HG02981 (cell line): ENCODE data around the gene CACHD1.
A peak's percentile ranks its signal among the peaks of the same experiment; 100 is the strongest.

Experiments
- ATAC-seq: cut with Tn5 transposase; IDR thresholded peaks from one replicate; pipeline ENCODE4 v1.9.1; 2021; ENCODE audit warnings: mild to moderate bottlenecking, moderate library complexity; ENCODE audit not compliant: unreplicated experiment

The CACHD1 gene

DNA sequence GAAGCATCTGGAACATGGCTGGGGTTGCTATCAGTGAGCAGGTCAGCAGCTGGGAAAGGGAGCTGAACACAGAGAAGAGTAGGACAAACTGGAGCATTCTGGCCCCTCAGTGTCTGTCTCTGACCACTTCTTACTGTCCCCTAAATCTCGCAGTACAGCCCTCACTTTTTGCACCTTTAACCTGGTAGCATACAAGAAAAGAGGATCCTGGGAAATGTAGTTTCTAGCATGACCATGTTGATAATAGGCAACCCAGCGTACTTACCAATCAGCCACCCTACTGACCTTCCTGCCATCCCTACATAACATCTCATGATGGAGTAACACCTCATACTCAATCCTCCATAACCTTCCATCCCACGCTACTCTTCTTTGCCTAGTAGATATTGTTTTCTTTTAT lies 175.8 kb downstream of the CACHD1 start:
- ATAC-seq, result no peak

DNA sequence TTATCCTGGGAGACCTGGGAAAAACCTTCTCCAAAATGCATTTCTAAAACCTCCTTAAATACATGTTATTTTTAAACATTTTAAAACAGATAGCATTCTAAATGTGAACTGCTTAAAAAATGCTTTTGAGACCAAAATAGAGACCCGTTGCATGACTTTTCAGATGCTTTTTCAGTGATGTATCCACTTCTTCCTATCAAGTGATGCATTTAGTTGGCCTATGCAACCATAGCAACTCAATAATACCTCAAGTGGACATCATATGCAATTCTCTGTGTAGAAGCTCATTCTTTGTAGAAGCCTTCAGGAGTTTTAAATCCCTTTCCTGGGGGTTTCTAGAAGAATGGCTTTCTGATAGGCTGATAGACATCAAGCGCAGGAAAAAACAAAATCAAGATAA lies 180.5 kb downstream of the CACHD1 start:
- ATAC-seq, result no peak

DNA sequence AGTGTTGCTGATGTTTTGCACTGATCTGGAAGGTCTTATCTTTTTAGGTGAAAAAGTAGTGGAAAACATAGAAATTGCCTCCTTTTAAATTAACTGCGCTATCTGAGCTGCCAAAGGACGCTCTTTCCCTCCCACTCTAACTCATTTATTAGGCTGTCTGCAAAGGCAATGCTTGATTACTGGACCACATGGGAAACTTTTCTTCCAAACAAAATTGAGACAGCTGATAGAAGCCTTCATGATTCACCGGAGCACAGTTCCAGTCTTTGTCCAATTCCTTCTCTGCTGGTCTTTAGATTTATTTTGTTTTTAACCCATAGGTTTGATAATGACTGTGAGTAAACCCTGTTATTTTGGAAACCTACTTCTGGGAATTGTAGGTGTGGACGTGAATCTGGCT lies 181.9 kb downstream of the CACHD1 start:
- ATAC-seq, result no peak

DNA sequence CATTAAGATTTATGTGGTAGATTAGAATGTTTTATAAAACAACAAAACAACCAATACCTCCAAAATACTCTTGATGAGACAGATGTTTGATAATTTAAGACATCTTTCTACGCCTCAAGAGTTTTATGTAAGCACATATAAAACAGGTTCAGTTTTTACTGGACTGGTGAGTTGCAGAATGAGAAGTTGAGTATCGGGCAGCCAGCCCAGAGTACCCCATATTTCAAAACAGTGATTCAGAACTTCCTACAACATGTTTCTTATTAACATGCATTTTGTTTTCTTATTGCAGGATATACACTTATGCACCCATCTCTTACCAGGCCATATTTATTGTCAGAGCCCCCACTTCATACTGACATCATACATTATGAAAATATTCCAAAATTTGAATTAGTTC lies 183.5 kb downstream of the CACHD1 start:
- ATAC-seq, result no peak

DNA sequence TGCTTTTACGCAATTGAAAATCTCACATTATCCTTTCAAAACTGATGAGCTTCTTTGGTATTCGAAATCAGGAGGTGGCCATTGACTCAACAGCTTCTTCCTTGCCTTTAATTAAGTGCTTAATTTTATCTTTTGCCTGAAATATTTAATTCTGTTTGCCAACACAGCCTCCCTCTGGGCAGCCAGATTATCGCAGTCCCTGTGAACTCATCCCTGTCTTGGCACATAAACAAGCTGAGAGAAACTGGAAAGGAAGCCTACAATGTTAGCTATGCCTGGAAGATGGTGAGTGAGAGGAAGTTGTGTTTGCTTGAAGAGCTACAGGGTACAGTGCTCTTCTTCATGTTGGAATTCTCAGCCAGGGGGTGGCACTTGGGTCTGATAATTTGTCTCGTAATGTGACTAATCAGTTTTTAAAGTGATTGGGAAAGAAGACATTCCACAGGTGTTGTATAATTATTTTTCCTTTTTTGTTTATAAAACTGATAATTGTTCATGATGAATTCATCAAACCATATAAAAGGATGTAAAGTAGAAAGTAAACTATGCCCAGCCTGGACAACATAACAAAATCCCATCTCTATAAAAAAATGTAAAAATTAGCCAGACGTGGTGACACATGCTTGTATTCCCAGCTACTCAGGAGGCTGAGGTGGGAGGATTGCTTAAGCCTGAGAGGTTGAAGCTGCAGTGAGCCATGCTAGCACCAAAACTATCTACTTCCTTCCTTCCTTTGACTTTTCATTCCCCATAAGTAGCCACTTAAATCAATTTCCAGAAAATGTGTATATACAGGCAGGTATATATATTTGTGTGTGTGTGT lies 184.8 kb downstream of the CACHD1 start:
- no peak for ATAC-seq

DNA sequence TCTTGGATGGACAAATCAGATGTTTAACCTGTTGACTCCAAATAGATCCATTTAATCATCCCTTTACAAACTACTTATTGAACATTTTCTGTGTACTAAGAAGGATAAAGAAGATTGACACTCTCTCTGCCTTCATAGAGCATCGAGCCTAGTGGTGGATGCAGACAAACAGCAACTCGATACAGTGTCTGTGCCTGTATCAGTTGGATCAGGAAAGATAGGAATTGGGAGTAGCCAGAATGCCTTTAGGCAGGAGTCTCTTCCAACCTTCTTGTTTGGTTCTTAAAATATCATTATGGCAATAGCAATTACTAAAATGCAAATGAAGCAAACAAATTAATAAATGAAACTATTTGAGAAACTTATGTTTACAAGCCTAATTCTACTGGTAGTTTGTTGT lies 185.9 kb downstream of the CACHD1 start:
- no peak for ATAC-seq

DNA sequence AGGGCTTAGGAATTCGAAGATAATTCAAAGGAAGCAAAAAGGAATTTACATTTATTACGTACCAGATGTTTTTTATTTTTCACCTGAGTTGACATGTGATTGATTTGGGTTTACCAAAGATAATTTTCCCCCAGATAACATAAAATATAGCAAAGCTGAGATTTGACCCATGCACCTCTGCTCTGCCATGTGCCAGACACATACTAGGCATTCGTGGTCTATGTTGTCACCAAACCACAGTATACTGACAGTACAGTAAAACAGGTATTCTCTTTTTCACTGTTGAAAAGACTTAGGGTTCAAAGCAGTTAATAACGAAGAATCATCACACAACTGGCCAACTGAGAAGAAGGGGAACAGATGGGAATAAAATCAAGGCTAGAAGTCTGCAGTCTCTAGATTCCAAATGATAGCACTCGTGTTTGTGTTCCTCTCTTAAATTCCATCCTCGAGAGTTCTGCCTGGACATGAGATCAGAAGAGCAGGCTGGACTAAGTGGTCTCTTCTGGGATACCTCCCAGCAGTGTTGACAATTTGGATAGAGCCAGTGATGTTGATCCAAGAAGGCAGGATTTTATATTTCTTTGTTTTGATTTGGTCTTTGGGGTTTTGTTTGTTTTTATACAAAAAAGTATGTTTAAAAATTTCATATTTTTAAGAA lies 189.7 kb downstream of the CACHD1 start:
- ATAC-seq, result no peak

DNA sequence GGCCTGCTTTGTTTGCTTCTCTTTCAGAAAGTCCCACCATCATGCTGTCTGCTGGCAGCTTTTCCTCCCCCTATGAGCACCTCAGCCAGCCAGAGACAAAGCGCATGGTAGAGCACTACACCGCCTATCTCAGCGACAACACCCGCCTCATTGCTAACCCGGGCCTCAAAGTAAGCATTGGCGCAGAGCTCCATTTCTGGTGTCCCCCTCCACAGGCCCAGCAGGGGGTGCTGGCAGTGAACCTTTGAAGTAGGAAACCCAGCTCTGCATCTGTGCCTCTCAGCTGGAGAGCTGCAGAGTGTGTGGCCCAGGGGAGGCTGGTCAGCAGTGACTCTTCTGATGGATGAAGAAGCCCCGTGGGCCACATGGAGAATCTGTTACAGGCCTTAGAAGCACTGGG lies 193.7 kb downstream of the CACHD1 start:
- no peak for ATAC-seq

DNA sequence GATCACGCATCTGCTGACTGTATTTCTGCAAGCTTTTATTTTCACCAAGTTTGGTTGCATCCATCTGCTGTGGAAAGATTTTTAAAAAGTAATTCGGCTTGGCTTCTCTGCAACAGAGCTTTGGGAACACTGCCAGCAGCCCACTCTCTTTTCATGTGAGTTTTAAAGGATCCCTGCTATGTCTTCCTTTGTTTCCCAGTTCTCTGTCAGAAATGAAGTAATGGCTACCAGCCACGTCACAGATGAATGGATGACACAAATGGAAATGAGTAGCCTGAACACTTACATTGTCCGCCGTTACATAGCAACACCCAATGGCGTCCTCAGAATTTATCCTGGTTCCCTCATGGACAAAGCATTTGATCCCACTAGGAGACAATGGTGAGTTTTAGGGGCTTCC lies 194.4 kb downstream of the CACHD1 start:
- no peak for ATAC-seq

DNA sequence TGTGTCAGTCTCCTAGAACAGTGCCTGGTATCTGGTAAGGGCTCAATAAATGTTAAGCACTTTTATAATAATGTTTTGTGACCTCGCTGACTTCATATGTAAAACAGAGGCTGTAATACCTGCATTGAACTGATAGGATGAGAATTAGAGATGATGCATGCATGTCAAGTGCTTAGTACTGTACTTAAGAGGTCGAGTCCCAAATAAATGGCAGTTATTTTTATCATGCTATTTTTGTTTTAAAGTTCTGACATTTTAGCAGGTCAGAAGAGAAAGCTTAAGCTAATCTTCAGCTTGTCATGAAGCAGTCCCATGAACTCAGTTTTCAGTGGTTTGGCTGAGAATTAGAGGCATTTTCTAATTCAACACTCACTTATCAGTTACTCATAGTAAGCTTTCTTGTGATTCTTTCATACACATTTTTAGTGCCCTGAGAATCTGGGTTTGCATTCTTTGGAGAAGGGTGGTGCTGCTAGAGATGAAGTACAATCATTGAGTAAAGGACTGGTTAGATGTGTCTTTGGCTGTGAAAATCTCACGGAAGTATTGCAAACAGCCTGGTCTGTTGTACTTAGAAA lies 199.3 kb downstream of the CACHD1 start:
- ATAC-seq, result no peak

DNA sequence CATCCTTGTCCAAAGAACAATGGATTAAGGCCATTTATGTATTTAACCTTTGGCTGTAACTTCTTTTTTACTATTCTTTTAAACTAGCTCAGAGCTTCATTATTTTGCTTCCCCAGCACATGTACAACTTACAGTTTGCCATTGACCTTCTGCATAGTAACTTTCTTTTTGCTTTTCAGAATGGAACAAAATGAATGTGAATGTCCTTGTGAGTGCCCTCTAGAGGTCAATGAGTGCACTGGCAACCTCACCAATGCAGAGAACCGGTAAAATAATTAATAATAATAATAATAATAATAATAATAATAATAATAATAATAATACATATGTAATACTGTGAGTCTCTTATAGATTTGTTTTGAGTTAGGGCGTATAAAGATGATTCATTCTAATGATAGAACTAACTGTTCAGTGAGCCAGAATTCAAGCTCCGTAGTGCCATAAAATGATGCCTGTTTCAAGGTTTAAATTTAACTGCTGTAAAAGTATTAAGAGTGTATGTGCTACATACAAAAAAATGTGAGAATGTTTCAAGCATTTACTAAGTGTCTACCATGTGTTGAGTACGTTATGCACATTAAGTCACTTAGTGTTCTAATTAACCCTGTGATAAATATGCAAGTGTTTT lies 205.9 kb downstream of the CACHD1 start:
- peak; percentile 51 for ATAC-seq

DNA sequence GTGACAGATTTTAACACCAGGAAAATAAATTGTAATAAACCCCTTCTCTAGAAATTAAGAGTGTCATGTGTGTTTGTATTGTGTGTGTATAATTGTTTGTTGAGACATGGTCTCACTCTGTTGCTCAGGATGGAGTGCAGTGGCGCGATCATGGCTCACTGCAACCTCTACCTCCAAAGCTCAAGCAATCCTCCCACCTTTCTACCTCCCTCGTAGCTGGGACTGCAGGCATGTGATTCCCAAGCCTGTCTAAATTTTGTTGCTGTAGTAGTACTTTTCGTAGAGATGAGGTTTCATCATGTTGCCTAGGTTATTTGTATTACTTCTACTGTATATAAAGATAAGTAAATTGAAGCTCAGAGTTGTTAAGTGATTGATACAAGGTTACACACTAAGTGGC lies 206.5 kb downstream of the CACHD1 start:
- no peak for ATAC-seq

DNA sequence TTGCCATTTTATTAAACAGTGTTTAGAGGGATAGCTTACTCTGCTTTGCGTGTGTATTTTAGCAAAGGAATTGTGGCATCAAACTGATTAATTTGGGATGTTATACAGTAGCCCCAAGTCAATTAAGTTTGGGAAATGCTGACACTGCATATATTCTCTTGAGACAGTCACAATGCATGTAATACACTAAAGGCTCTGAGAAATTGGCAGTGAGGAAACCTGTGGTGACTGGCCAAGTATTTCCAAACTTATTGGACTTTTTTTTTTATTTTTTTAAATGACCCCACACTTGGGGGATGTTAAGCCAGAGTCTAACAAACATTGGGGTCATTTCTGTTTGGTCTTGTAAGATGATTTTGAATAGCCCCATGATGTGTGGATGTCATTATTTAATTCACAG lies 207.6 kb downstream of the CACHD1 start:
- no peak for ATAC-seq

DNA sequence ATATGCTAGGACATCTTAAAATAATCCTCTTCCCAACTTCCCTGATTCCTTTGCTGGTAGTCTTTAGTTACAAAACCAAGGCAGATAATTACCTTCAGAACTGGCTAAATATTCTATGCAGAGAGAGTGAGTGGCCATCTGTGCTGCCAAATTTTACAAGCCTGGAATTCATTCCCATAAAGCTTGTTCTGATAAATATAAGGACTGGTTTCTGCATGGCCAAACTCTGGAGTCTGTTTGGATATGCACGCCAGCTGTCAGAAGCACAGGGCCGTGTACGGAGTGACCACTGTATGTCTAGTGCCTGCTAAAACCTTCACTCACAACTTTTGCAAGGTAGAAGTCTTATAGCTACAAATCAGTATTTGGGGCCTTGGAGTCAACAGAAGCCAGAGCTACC lies 208.4 kb downstream of the CACHD1 start:
- no peak for ATAC-seq

DNA sequence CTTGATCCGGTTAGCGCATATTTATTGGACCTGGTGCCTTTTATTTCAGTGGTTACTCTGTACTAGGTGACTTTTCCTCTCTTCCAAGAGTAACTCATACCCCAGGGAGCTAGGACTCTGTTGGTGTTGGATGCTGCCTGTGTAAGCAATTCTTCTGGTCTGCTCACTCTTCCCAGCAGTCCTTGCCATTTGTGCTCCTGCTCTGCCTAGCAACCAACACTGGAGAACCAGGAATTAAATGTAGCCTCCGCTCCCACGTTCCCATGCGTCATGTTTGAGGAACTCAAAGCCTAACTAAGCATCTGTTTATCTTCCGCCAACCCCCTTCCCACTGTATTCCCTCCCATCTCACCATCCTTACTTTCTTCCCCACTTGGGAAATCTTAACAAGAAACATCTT lies 209.2 kb downstream of the CACHD1 start:
- ATAC-seq, result no peak

DNA sequence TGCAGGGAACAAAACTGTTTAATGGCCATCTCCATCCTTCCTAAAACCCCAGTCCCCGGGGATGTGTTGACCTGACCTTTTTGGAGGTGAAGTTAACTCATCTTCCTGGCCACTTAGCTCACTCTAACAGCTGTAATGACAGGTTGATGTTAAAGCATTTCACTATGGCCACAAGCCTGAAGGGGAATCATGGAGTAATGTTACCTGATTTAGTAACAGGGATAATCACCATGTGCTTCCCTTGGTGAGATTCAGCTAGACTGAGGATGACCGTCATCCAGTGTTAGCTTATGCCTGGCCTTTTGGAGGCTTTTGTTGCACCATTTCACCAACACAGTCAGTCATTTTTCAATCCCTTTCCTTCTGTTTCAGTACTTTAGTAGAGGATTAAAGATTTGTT lies 210.7 kb downstream of the CACHD1 start:
- ATAC-seq, result no peak

DNA sequence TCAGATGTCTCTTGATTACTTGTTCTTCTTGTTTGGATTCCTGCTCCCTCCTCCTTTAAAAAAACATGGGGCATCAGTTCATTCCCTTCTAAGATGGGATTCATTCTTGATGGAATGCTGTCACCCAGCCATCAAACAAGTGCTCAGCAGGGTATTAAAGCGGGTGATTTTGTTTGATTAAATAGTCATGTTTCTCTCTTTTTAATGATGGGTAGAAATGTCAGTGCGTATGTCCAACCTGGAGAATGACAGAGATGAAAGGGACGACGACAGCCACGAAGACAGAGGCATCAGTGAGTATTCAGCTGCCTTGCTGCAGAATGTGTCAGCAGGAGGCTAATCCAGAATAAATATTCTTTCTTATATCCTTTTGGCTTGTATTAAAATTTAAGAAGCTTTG lies 211.1 kb downstream of the CACHD1 start:
- ATAC-seq, result no peak

DNA sequence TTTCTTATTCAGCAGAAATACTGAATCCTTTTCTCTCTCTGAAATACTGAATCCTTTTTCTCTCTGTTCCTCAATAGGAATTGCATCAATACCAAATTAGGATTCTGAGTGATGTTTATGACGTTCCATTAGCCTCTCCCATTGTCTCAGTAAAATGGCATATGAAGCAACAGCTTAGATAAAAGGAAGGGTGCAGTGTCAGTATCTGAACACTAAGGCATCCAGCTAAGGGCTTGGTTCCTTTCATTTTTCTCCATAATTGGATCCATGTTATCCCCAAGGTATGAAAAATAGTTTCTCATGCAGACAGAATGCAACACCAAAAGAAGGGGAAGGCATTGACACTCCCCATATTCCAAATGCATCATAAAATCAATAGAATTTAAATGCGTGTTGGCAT lies 213.5 kb downstream of the CACHD1 start:
- no peak for ATAC-seq

DNA sequence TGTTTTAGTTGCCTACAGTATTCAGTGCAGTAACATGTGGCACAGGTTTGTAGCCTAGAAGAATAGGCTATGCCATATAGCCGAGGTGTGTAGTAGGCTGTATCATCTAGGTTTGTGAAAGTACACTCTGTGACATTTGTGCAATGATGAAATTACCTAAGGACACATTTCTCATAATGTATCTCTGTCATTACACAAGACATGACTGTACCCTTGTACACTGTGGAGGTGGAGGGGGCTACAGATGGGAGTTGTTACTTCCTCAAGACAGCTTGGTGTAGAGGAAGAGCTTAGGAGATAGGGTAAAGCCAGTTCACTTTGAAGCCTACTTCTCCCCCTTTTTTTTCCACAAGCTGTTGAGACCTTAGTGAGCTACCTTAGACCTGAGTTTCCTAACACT lies 215.3 kb downstream of the CACHD1 start:
- no peak for ATAC-seq

DNA sequence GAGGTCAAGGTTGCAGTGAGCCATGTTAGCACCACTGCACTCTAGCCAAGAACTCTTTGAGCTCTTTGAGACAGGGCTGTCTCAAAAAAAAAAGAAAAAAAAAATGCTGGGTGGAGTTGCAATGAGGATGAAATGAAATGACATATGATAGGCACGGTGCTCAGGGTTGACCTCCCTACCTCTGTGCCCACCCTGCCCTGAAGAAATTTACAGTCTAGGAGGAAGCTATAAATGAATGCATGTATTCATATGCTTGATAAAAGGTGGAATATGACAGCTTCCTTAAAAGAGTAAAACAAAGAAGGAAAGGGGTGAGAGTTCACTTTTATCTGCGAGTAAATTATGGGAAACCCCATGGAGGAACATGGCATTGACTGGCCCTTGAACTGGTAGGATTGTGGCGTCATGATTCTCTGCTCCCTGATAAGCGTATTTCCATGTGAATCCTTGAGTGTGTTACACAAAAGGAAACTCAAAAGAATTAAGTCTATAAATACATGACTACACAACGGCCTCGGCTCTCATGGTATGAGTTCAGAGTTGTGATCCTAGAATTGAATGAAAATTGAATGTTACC lies 215.9 kb downstream of the CACHD1 start:
- no peak for ATAC-seq
